ENCODE measurements around the gene SBK2. TPM values are rescaled to one million over a fixed set of nuclear protein-coding genes. Genes with fewer than 3 reads are reported as not detected.
"Not testable (repeated sequence)": the region's sequence is repeated elsewhere in the genome, so short reads cannot be mapped to it uniquely, and the experiment has no call there.

Gene SBK2
- polyA plus RNA-seq, 3 donors = 0.12 to 0.90 TPM; not detected in 1

DNA sequence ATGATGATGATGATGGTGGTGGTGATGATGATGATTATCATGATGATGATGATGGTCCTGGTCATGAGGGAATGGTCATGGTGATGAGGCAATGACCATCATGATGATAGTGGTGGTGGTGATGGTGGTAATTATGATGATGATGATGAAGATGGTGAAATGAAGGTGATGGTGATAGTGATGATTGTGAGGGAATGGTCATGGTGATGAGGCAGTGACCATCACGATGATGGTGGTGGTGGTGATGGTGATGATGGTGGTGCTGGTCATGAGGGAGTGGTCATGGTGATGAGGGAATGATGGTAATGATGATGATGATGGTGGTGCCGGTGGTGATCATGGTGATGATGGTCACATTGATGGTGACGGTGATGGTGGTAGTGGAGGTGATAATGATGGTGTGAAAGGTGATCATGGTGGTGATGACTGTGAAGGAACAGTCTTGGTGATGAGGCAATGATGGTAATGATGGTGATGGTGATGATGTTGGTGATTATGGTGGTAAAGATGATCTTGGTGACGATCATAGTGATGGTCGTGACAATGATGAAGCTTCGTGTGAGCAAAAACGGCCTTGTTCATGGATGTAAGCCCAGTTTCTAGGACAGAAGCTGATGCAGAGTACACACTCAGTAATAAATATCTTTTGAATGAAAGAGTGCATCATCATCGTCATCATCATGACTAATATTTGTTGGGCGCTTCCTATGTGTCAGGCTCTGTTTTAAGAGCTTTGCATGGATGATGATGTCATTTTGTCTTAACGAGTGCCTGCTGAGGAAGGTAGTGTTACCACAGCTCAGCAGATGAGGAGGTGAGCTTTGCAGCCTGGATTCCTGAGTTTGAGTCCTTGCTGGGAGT lies 17.3 kb downstream of the SBK2 start:
- H3K27ac ChIP-seq (ENCODE audit: low read depth, low read length) = no peak overlapping the region
- 84 to 90% (median 90%) methylated on average over 10 of the region's 10 CpGs for WGBS, 3 donors

DNA sequence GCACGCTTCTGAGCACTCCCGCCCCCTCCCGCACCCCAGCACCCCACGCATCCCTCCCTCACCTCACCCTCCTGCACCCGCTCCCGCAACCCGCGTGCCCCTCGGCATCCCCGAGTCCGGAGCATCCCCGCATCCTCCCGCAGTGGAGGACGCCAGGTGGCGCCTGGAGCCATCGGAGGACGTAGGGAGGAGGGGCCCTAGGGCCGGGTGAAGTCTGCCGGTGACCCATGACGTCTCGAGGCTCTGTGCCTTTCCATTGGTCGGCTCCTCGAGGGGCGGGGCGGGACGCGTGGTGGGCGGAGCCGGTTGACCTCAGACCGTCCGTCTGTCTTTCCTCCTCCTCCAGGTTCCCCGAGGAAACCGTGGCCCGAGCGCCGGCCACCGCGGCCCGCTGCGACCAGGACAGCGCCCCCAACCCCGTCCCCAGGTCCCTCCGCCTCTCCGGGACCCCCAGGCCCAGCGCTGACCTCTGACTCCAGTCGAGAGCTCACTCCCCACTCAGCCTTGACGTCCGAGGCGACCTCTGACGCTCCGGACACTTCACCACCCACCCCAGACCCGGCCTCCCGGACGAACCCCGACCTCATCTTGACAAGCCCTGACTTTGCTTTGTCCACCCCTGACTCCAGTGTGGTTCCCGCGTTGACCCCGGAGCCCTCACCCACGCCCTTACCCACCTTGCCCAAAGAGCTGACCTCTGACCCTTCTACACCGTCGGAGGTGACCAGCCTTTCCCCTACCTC lies 19.9 kb downstream of the SBK2 start:
- 9 to 14% (median 9%) methylated on average over 41 to 61 of the region's 61 CpGs for whole genome bisulfite sequencing, 3 donors
- H3K27ac ChIP-seq (ENCODE audit: low read depth, low read length) = no peak overlapping the region

DNA sequence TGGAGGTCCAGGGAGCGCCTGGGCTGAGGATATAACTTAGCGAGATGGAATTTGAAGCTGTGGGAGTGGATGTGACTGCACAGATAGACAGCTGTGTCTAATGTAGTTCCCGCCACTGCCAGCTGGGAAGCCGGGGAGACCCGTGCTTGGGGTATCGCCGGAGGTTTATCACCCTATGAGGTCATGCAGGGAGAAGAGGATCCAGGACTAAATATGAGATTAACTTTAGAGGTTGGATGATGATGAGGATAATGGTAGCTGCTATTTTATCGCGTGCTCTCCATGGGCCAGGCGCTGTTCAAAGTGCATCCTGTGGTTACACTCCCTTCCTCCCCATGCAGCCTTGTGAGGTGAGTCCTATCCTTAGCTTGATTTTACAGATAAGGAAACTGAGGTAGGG lies 28.8 kb downstream of the SBK2 start:
- no peak overlapping the region for H3K27ac ChIP-seq (ENCODE audit: low read depth, low read length)
- 75 to 77% (median 75%) methylated on average over 10 of the region's 10 CpGs for WGBS, 3 donors

DNA sequence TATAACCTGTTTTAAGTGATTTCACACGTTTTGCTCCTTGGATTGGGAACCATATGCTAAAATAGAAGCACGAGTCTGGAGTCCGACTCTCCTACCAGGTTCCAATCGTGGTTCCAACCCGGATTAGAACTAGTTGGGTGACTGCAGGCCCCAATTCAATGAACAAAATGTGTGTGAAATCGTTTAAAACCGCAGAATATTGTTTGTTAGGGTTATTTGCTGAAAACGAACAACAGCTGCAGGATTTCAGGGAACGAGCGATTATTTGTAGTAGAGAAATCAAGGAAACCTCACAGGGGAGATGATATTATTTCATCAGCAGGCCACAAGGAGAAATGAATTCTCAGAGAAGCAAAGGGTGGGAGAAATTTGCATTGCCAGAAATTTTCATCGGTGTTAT lies 32.0 kb downstream of the SBK2 start:
- H3K27ac ChIP-seq (ENCODE audit: low read depth, low read length) = no peak overlapping the region
- WGBS, 3 donors = 75 to 91% (median 88%) methylated on average over 11 of the region's 11 CpGs

GRCh38 chr19:55504252-55504603 lies 32.7 kb downstream of the SBK2 start:
- no peak overlapping the region for H3K27ac ChIP-seq (ENCODE audit: low read depth, low read length)
- WGBS, 3 donors = 22 to 40% (median 39%) methylated on average over 13 of the region's 13 CpGs

- no peak overlapping the region for H3K27ac ChIP-seq (ENCODE audit: low read depth, low read length)
- WGBS, 3 donors = 13 to 14% (median 13%) methylated on average over 64 of the region's 64 CpGs
Observed at GRCh38 chr19:55503502-55504251, 33.3 kb downstream of the SBK2 start.

DNA sequence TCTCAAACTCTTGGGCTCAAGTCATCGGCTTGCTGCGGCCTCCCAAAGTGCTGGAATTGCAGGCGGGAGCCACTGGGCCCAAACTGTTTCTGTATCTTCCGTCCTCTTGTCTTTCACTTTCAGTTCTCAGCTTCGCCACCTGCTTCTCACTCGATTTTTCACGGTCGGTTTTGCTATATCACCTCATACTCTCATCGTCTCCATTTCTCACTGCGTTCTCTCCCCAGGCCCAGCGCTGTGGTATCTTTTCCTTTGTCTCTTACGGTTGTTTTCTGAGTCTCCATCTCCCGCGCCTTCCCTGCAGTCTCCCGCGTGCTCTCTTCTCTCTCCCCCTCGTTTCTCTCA lies 33.8 kb downstream of the SBK2 start:
- WGBS, 3 donors = 81 to 87% (median 84%) methylated on average over 17 of the region's 17 CpGs
- no peak overlapping the region for H3K27ac ChIP-seq (ENCODE audit: low read depth, low read length)

DNA sequence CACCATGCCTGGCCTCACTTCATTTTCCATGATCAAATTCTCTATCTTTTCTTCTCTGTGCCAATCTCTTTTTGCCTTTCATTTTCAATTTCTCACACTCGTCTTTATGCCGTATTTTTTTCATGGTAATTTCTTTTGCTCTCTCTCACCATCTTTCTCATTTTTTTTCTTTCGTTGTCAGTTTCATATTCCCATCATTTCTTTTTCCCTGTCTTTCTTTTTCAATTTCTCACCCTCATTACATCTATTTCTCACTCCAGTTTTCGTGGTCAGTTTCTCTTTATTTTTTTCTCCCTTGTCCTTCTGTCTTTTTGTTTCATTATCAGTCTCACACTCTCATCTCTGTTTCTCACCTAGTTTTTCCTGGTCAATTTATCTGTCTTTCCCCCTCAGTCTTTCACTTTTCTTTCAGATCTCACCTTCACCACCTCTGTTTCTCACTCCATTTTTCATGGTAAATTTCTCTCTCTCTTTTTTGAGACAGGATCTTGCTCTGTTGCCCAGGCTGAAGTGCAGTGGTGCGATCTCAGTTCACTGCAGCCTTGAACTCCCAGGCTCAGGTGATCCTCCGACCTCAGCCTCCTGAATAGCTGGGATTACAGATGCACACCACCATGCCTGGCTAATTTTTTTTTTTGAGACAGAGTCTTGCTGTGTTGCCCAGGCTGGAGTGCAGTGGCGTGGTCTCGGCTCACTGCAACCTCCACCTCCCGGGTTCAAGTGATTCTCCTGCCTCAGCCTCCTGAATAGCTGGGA lies 34.6 kb downstream of the SBK2 start:
- WGBS, 3 donors = 91 to 94% (median 94%) methylated on average over 9 of the region's 9 CpGs
- H3K27ac ChIP-seq (ENCODE audit: low read depth, low read length) = no peak overlapping the region

GRCh38 chr19:55500368-55500952 lies 36.5 kb downstream of the SBK2 start:
- WGBS, 3 donors = 94 to 95% (median 94%) methylated on average over 25 to 26 of the region's 26 CpGs
- no peak overlapping the region for H3K27ac ChIP-seq (ENCODE audit: low read depth, low read length)

GRCh38 chr19:55498246-55498840 lies 38.6 kb downstream of the SBK2 start:
- H3K27ac ChIP-seq (ENCODE audit: low read depth, low read length) = no peak overlapping the region
- 30 to 59% (median 37%) methylated on average over 2 of the region's 2 CpGs for WGBS, 3 donors

DNA sequence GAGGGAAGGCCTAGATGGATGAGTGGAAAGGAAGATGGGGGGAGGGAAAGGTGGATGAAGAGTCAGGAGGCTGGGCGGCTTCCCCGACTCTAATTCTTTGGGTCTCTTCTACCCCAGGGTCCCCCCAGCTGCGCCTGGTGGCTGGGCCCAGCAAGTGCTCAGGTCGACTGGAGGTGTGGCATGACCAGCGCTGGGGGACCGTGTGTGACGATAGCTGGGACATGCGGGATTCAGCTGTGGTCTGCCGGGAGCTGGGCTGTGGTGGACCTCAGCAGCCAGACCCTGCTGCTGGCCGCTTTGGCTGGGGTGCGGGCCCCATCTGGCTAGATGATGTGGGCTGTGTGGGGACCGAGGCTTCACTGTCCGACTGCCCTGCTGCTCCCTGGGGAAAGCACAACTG lies 39.2 kb downstream of the SBK2 start:
- H3K27ac ChIP-seq (ENCODE audit: low read depth, low read length) = no peak overlapping the region
- 84 to 85% (median 84%) methylated on average over 13 of the region's 13 CpGs for WGBS, 3 donors

GRCh38 chr19:55496820-55497219 lies 40.1 kb downstream of the SBK2 start:
- 81 to 85% (median 85%) methylated on average over 10 of the region's 10 CpGs for WGBS, 3 donors
- H3K27ac ChIP-seq (ENCODE audit: low read depth, low read length) = not testable (repeated sequence)

- H3K27ac ChIP-seq (ENCODE audit: low read depth, low read length) = no peak overlapping the region
- 79 to 84% (median 82%) methylated on average over 11 of the region's 11 CpGs for WGBS, 3 donors
Observed at GRCh38 chr19:55495646-55496349, 41.1 kb downstream of the SBK2 start.

DNA sequence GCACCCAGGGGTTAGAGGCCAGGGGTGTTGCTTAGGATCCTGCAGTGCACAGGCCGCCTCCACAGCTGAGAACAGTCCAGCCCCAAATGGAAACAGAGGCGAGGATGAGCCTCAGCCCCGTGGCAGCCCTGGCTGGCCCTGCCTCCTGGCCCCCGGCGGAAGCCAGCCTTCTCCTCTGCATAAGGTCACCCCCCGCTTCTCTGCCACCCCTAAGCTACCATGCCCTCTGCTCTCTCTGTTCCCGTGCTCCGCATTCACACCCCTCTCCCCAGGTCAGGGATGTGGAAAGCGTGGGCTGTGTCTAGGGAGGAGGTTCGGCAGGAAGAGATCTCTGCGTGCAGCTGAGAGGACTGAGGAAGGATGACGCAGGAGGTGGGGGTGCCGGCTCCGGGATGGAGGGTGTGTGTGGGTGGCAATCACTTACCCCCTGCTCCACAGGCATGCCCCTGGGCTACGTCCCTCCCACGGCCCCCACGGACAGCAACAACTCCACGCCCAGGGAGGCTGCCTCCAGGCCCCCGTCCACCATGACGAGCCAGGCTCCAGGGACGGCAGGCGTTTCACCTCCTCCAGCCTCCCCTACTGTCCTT lies 42.7 kb downstream of the SBK2 start:
- H3K27ac ChIP-seq (ENCODE audit: low read depth, low read length) = no peak overlapping the region

GRCh38 chr19:55493645-55494171 lies 43.2 kb downstream of the SBK2 start:
- H3K27ac ChIP-seq (ENCODE audit: low read depth, low read length) = no peak overlapping the region
- WGBS, 3 donors = 39 to 52% (median 39%) methylated on average over 22 to 36 of the region's 38 CpGs

More for the DNA sequence above, 42.7 kb downstream of the SBK2 start:
- WGBS, 3 donors = 18 to 42% (median 24%) methylated on average over 16 to 22 of the region's 22 CpGs

- WGBS, 3 donors = 34 to 52% (median 38%) methylated on average over 18 of the region's 18 CpGs
- H3K27ac ChIP-seq (ENCODE audit: low read depth, low read length) = no peak overlapping the region
Observed at GRCh38 chr19:55493052-55493644, 43.8 kb downstream of the SBK2 start.
